ENCODE results near the gene ZNF462.

The ZNF462 gene

GRCh38 chr9:106953174-106953573 is 90.2 kb downstream of the ZNF462 start:
- DNase-seq (ENCODE audit: low spot score): no peak
- in situ Hi-C loops (cut with MboI; ENCODE audit: low pct_unique_long_range_greater_than_20kb, low sequenced_read_pairs, unreplicated experiment): no loop called here

GRCh38 chr9:106954558-106954957 is 91.6 kb downstream of the ZNF462 start:
- in situ Hi-C loops (cut with MboI; ENCODE audit: low pct_unique_long_range_greater_than_20kb, low sequenced_read_pairs, unreplicated experiment): no loop called here
- DNase-seq (ENCODE audit: low spot score): no peak

More at GRCh38 chr9:106953174-106953573, 90.2 kb downstream of the ZNF462 start:
- TF ChIP-seq CTCF (IDR thresholded peaks at IDR 0.05; ENCODE audit: extremely low read depth, insufficient read depth, missing control alignments): no peak

GRCh38 chr9:106954974-106955850 is 92.2 kb downstream of the ZNF462 start:
- TF ChIP-seq CTCF (IDR thresholded peaks at IDR 0.05; ENCODE audit: extremely low read depth, insufficient read depth, missing control alignments): no peak
- no peak for DNase-seq (ENCODE audit: low spot score)
- in situ Hi-C loops (cut with MboI; ENCODE audit: low pct_unique_long_range_greater_than_20kb, low sequenced_read_pairs, unreplicated experiment): no loop called here

More at GRCh38 chr9:106954558-106954957, 91.6 kb downstream of the ZNF462 start:
- no peak for TF ChIP-seq CTCF (IDR thresholded peaks at IDR 0.05; ENCODE audit: extremely low read depth, insufficient read depth, missing control alignments)

- TF ChIP-seq CTCF (IDR thresholded peaks at IDR 0.05; ENCODE audit: extremely low read depth, insufficient read depth, missing control alignments): no peak
- in situ Hi-C loops (cut with MboI; ENCODE audit: low pct_unique_long_range_greater_than_20kb, low sequenced_read_pairs, unreplicated experiment): no loop called here
- DNase-seq (ENCODE audit: low spot score): no peak
These were observed 94.0 kb downstream of the ZNF462 start for GRCh38 chr9:106956971-106957370.

GRCh38 chr9:106958955-106959657 is 96.1 kb downstream of the ZNF462 start:
- no peak for TF ChIP-seq CTCF (IDR thresholded peaks at IDR 0.05; ENCODE audit: extremely low read depth, insufficient read depth, missing control alignments)
- in situ Hi-C loops (cut with MboI; ENCODE audit: low pct_unique_long_range_greater_than_20kb, low sequenced_read_pairs, unreplicated experiment): no loop called here
- no peak for DNase-seq (ENCODE audit: low spot score)

GRCh38 chr9:106960258-106960657 is 97.3 kb downstream of the ZNF462 start:
- TF ChIP-seq CTCF (IDR thresholded peaks at IDR 0.05; ENCODE audit: extremely low read depth, insufficient read depth, missing control alignments): no peak
- in situ Hi-C loops (cut with MboI; ENCODE audit: low pct_unique_long_range_greater_than_20kb, low sequenced_read_pairs, unreplicated experiment): no loop called here

More at GRCh38 chr9:106960258-106960657, 97.3 kb downstream of the ZNF462 start:
- DNase-seq (ENCODE audit: low spot score): no peak

Data from GM13977 (cell line).